NB4 (cell line): Measurements from ENCODE around the gene IREB2.
A peak's percentile ranks its signal among the peaks of the same experiment; 100 is the strongest.

Source experiments
- DNase-seq: peaks from one replicate; pipeline ENCODE4 v3.0.0; 2010; ENCODE audit warnings: low read depth
- H3K4me3 ChIP-seq: one replicate; pipeline ENCODE4 v1.5.1; 2011; ENCODE audit warnings: mild to moderate bottlenecking, low read depth, low read length, moderate library complexity
- MAX ChIP-seq: IDR thresholded peaks from 2 replicates; pipeline ENCODE4 v1.6.1; 2011; ENCODE audit warnings: low read depth, low read length
- MYC ChIP-seq: IDR thresholded peaks from 2 replicates; pipeline ENCODE4 v1.6.1; 2011; ENCODE audit warnings: low read depth, low read length
- POLR2A ChIP-seq: IDR thresholded peaks from 2 replicates; pipeline ENCODE4 v1.6.1; 2011; ENCODE audit warnings: mild to moderate bottlenecking; ENCODE audit not compliant: insufficient read length; ENCODE audit errors: extremely low read depth
- TF ChIP-seq, protein P1 (sequence below): IDR thresholded peaks from one replicate; pipeline ENCODE4 v1.5.1; 2012; ENCODE audit warnings: low read depth, low read length

The IREB2 gene

DNA sequence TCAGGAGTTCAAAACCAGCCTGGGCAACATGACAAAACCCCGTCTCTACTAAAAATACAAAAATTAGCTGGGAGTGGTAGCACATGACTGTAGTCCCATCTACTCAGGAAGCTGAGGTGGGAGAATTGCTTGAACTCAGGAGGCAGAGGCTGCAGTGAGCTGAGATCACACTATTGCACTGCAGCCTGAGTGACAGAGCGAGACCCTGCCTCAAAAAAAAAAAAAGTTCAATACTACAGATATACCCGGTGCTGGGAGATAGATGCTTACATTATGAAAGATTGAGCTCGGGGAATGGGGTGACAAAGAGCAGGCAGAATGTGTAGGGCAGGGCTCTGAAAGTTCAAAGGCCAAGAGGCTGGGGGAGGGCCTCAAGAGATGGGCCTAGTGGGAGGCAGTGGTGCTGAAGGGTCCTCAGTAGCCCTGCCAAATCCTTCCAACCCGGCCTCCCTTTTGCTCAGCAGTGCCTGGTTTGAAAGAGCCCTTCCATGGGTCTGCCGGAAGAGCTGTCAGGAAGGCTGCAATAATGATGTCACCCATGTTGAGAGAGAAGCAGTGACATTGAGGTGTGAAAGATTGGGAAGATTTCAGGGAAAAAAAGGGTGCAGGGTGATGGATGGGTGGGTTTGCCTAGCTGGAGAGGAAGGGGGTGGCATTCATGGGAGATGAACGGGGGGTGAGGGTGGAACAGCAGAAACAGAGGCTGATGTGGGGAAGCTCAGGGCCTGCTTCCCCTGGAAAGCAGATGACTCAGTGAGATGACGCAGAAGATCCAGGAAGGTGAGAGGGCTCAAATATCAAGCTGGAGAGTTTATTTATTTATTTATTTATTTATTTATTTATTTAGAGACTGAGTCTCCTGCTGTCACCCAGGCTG, 20.0 kb upstream of the IREB2 start:
- no peak for TF ChIP-seq POLR2A
- TF ChIP-seq, protein P1, sequence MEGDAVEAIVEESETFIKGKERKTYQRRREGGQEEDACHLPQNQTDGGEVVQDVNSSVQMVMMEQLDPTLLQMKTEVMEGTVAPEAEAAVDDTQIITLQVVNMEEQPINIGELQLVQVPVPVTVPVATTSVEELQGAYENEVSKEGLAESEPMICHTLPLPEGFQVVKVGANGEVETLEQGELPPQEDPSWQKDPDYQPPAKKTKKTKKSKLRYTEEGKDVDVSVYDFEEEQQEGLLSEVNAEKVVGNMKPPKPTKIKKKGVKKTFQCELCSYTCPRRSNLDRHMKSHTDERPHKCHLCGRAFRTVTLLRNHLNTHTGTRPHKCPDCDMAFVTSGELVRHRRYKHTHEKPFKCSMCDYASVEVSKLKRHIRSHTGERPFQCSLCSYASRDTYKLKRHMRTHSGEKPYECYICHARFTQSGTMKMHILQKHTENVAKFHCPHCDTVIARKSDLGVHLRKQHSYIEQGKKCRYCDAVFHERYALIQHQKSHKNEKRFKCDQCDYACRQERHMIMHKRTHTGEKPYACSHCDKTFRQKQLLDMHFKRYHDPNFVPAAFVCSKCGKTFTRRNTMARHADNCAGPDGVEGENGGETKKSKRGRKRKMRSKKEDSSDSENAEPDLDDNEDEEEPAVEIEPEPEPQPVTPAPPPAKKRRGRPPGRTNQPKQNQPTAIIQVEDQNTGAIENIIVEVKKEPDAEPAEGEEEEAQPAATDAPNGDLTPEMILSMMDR, result no peak
- TF ChIP-seq MYC, result no peak
- TF ChIP-seq MAX, result no peak
- H3K4me3 ChIP-seq, result no peak overlapping the region
- no peak for DNase-seq

DNA sequence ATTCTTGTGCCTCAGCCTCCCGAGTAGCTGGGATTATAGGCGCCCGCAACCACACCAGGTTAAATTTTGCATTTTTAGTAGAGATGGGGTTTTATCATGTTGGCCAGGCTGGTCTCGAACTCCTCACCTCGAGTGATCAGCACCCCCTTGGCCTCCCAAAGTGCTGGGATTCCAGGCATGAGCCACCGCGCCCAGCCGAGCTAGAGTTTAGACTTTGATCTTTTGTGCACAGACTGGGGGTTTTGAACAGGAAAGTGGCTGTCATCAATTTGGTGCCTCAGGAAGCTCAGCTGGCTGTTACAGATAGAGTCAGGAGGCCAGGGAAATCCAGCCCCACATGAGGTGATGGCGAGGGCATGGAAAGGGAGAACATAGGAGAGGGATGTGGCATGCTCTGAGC, 19.3 kb upstream of the IREB2 start:
- H3K4me3 ChIP-seq, result no peak overlapping the region
- TF ChIP-seq MYC, result no peak
- no peak for TF ChIP-seq POLR2A
- TF ChIP-seq, protein P1, result no peak
- TF ChIP-seq MAX, result no peak
- DNase-seq, result no peak

GRCh38 chr15:78419367-78419766, 18.6 kb upstream of the IREB2 start:
- no peak for DNase-seq
- no peak overlapping the region for H3K4me3 ChIP-seq
- TF ChIP-seq MAX (no peak), MYC (no peak), POLR2A (no peak)
- TF ChIP-seq, protein P1, result no peak

DNA sequence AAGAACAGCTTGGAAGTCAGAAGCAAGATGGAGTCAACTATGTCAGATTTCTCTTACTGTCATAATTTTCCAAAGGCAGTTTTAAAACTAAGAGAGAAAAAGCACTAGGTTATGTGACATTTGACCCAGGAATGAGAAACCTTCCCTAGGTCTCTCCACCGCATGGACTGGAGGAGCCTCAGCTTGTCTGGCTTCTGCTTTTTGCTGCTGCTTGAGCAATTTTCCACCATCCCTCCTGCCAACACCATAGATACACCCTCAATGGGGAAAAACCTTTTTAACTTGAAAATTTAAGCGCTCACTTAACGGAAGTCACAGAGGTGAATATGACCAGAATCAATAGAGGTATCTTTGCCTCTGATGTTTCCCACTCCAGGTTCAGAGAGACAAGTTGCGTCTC, 17.8 kb upstream of the IREB2 start:
- H3K4me3 ChIP-seq, result no peak overlapping the region
- TF ChIP-seq, protein P1, result no peak
- TF ChIP-seq MAX, result 0 out of 2 replicates have a peak, but pooled peaks have one; percentile 22
- peak; percentile 45 for DNase-seq

- TF ChIP-seq POLR2A, result no peak
- TF ChIP-seq MAX, result no peak
- TF ChIP-seq, protein P1, result no peak
- no peak for TF ChIP-seq MYC
Observed at GRCh38 chr15:78420766-78421165, 17.2 kb upstream of the IREB2 start.

More at GRCh38 chr15:78420766-78421165, 17.2 kb upstream of the IREB2 start:
- no peak overlapping the region for H3K4me3 ChIP-seq
- DNase-seq, result no peak
